ENCODE data around the gene NTMT2. TPM values are rescaled to one million over a fixed set of nuclear protein-coding genes. Genes with fewer than 3 reads are reported as not detected.
"Not testable (repeated sequence)": the region's sequence is repeated elsewhere in the genome, so short reads cannot be mapped to it uniquely, and the experiment has no call there.

Gene NTMT2
- total and polyA plus RNA-seq, 2 experiments from 2014 or later: not detected

DNA sequence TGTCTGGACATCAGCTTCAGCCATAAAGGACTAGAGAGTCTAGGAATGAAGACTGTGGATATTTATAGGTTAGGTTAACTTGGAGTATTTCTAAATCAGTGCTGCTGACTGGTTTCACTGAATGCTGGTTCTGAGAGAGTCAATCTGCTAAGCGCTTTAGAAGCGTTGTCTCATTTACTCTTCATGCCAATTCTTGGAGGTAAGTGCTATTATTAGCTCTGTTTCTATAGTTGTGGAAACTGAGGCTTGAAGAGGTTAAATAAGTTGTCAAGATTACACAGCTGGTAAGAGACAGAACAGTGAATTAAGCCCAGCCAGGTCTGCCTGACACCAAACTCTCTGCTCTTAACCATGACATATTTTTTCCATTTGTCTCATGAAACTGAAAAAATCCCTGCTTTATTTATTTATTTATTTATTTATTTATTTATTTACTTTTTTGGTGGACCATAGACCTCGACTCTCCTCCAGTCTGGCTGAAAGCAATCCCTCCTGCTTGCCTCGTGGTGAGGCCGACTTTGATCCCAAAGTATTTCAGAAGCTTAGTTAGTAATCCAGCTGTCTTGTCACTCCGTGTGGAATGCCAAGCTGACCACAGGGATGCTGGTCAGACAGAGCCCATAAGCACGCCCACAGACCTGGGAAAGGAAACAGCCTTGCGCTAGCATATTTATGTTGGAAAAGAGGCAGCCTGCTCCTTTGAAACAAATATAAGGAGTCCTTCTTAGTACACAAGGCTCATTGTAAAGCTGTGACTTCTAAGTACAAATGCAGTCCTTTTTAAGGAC, 16.9 kb downstream of the NTMT2 start:
- Histone ChIP-seq H3K9me3 (ENCODE audit: low read depth) (peaks cover 3% of the 10 kb centered on the region), H3K79me2 (ENCODE audit: insufficient read depth) (no peaks in the 10 kb centered on the region), H3K9me2 (ENCODE audit: insufficient read depth) (no peaks in the 10 kb centered on the region), H3K9ac (peak overlapping the region; percentile 30; the same call in 1 of the 2 replicates), H3K4me2 (ENCODE audit: unreplicated experiment) (peak overlapping the region; percentile 77), H4K20me1 (ENCODE audit: insufficient read depth) (no peaks in the 10 kb centered on the region), H3K4me1 (ENCODE audit: insufficient read depth) (peaks cover 13% of the 10 kb centered on the region), H3K27me3 (replicated peaks; ENCODE audit: insufficient read depth) (no peaks in the 10 kb centered on the region), H3K36me3 (ENCODE audit: low read depth) (no peaks in the 10 kb centered on the region), H3K27ac (peak overlapping the region; percentile 42), H3F3A (ENCODE audit: insufficient read depth) (0 out of 2 replicates have a peak, but pooled peaks cover 4% of the 10 kb centered on the region), H3K4me3 (peak overlapping the region; percentile 26; the same call in 1 of the 2 replicates), H2AFZ (peak overlapping the region; percentile 68)
- WGBS, 2 experiments (ENCODE audit: low coverage in 1 of 2, low lambda C conversion rate in 2 of 2, missing lambda C conversion rate in 2 of 2): 24 to 26% methylated on average over 8 of the region's 8 CpGs
- TF ChIP-seq EZH2 (IDR thresholded peaks at IDR 0.05; ENCODE audit: insufficient read depth, poor library complexity, severe bottlenecking) (no peak), EZH2phosphoT487 (IDR thresholded peaks at IDR 0.05; ENCODE audit: insufficient read depth, low read depth) (no peak)
- peak; percentile 98 for DNase-seq
- in situ Hi-C loops (cut with MboI): no loop called here

DNA sequence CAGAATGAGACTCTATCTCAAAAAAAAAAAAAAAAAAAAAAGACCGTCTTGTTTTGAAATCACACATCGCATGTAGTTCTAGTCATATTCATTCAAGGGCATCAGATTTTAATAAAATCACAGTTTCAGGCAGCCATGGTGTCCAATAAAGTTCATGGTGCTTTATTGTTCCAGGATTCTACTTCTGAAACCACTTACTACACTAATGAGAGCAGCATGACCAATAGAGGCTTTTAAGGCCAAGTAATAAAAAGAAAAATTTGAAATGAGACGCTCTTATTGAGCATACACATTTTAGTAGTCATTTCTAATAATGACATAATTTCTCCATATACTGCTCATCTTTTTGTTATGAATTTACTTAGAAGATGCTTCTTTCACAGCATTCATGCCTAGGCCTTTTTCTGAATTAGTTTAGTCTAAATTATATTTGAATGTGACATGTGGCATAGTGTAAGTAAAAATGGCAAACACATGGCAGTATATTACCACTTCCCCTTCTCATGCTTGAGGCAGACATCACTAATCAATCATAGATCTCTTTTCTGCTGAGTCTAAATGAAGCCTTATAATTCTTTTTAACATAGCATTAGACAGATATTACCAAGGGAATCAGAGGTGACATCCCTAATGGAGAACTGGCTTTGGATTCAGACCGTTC, 18.5 kb downstream of the NTMT2 start:
- 60 to 65% methylated on average over 4 of the region's 4 CpGs for WGBS, 2 experiments (ENCODE audit: low coverage in 1 of 2, low lambda C conversion rate in 2 of 2, missing lambda C conversion rate in 2 of 2)
- Histone ChIP-seq H3K27me3 (replicated peaks; ENCODE audit: insufficient read depth) (no peaks in the 10 kb centered on the region), H3K36me3 (ENCODE audit: low read depth) (no peaks in the 10 kb centered on the region), H4K20me1 (ENCODE audit: insufficient read depth) (no peaks in the 10 kb centered on the region), H3K9me3 (ENCODE audit: low read depth) (peaks cover 3% of the 10 kb centered on the region), H3K27ac (no peak overlapping the region), H3K4me1 (ENCODE audit: insufficient read depth) (peaks cover 22% of the 10 kb centered on the region), H3F3A (ENCODE audit: insufficient read depth) (0 out of 2 replicates have a peak, but pooled peaks cover 4% of the 10 kb centered on the region), H3K79me2 (ENCODE audit: insufficient read depth) (no peaks in the 10 kb centered on the region), H3K4me3 (no peak overlapping the region), H3K9ac (no peak overlapping the region), H3K9me2 (ENCODE audit: insufficient read depth) (no peaks in the 10 kb centered on the region), H3K4me2 (ENCODE audit: unreplicated experiment) (no peak overlapping the region), H2AFZ (no peak overlapping the region)
- TF ChIP-seq EZH2phosphoT487 (IDR thresholded peaks at IDR 0.05; ENCODE audit: insufficient read depth, low read depth) (no peak), EZH2 (IDR thresholded peaks at IDR 0.05; ENCODE audit: insufficient read depth, poor library complexity, severe bottlenecking) (no peak)
- DNase-seq: no peak
- in situ Hi-C loops (cut with MboI): no loop called here

DNA sequence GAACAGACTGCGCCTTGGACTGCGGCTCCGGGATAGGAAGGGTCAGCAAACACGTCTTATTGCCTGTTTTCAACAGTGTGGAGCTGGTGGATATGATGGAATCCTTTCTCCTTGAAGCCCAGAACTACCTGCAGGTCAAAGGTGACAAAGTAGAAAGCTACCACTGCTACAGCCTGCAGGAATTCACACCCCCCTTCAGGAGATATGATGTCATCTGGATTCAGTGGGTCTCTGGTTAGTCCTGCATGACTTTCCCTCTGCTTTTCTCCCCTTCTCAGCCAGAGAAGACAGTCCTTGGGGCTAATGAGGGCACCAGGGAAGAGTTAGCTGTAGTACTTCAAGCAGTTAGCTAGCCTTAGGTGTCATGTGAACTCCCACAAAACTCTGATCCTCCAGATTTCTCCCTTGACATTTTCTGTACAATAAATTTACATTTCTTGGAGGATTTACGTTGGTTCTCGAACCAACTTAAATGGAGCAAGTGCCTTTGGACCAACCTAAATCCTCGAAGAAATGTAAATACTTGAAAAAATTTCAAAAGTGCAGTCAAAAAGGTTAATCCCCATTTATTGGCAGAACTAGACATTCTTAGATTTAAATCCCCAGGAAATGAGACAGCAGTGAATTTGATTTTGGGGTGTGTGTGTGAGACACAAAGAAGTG, 20.9 kb downstream of the NTMT2 start:
- Histone ChIP-seq H3K9me3 (ENCODE audit: low read depth) (no peaks in the 10 kb centered on the region), H3K4me2 (ENCODE audit: unreplicated experiment) (no peak overlapping the region), H3F3A (ENCODE audit: insufficient read depth) (0 out of 2 replicates have a peak, but pooled peaks cover 4% of the 10 kb centered on the region), H3K27ac (no peak overlapping the region), H3K36me3 (ENCODE audit: low read depth) (no peaks in the 10 kb centered on the region), H3K4me1 (ENCODE audit: insufficient read depth) (peaks cover 22% of the 10 kb centered on the region), H4K20me1 (ENCODE audit: insufficient read depth) (no peaks in the 10 kb centered on the region), H3K79me2 (ENCODE audit: insufficient read depth) (no peaks in the 10 kb centered on the region), H3K9ac (no peak overlapping the region), H3K9me2 (ENCODE audit: insufficient read depth) (no peaks in the 10 kb centered on the region), H2AFZ (no peak overlapping the region), H3K4me3 (no peak overlapping the region), H3K27me3 (replicated peaks; ENCODE audit: insufficient read depth) (no peaks in the 10 kb centered on the region)
- WGBS, 2 experiments (ENCODE audit: low coverage in 1 of 2, low lambda C conversion rate in 2 of 2, missing lambda C conversion rate in 2 of 2): 91 to 94% methylated on average over 7 of the region's 7 CpGs
- DNase-seq: no peak
- in situ Hi-C loops (cut with MboI): no loop called here
- TF ChIP-seq EZH2 (IDR thresholded peaks at IDR 0.05; ENCODE audit: insufficient read depth, poor library complexity, severe bottlenecking) (no peak), EZH2phosphoT487 (IDR thresholded peaks at IDR 0.05; ENCODE audit: insufficient read depth, low read depth) (no peak)

DNA sequence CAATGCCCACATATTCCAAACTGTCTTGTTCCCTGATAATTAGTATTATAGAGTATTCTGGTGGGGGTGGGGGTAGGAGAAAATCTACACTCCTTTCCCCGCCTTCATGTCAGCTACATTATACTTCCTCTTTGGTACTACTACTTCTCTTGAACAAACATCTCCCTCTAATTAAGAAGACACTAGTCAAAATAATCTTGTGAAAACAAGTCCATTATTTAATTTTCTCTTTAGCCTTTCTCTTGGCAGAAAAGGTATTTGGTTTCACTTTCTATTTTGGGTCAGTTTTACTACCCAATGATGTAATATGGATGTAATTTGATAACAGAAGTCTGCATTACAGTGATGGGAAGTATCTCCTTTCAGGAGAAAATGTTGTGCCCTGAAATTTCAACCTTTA, 22.5 kb downstream of the NTMT2 start:
- H3K79me2 ChIP-seq (ENCODE audit: insufficient read depth): no peaks in the 10 kb centered on the region
- H3K27ac ChIP-seq: no peak overlapping the region
- H3K9me2 ChIP-seq (ENCODE audit: insufficient read depth): no peaks in the 10 kb centered on the region
- H2AFZ ChIP-seq: peak overlapping the region; percentile 78
- in situ Hi-C loops (cut with MboI): no loop called here
- no peaks in the 10 kb centered on the region for H3K27me3 ChIP-seq (replicated peaks; ENCODE audit: insufficient read depth)
- peak overlapping the region; percentile 48; the same call in 1 of the 2 replicates for H3K4me3 ChIP-seq
- WGBS, 2 experiments (ENCODE audit: low coverage in 1 of 2, low lambda C conversion rate in 2 of 2, missing lambda C conversion rate in 2 of 2): 100% methylated on average over 1 of the region's 1 CpG
- no peaks in the 10 kb centered on the region for H3K9me3 ChIP-seq (ENCODE audit: low read depth)
- H3F3A ChIP-seq (ENCODE audit: insufficient read depth): 0 out of 2 replicates have a peak, but pooled peaks cover 1% of the 10 kb centered on the region
- peak; percentile 55 for DNase-seq
- H4K20me1 ChIP-seq (ENCODE audit: insufficient read depth): no peaks in the 10 kb centered on the region
- peak overlapping the region; percentile 45; the same call in 1 of the 2 replicates for H3K9ac ChIP-seq
- H3K36me3 ChIP-seq (ENCODE audit: low read depth): no peaks in the 10 kb centered on the region
- peak overlapping the region; percentile 60 for H3K4me2 ChIP-seq (ENCODE audit: unreplicated experiment)
- no peak for TF ChIP-seq EZH2 (IDR thresholded peaks at IDR 0.05; ENCODE audit: insufficient read depth, poor library complexity, severe bottlenecking)
- TF ChIP-seq EZH2phosphoT487 (IDR thresholded peaks at IDR 0.05; ENCODE audit: insufficient read depth, low read depth): no peak
- peaks cover 12% of the 10 kb centered on the region for H3K4me1 ChIP-seq (ENCODE audit: insufficient read depth)

DNA sequence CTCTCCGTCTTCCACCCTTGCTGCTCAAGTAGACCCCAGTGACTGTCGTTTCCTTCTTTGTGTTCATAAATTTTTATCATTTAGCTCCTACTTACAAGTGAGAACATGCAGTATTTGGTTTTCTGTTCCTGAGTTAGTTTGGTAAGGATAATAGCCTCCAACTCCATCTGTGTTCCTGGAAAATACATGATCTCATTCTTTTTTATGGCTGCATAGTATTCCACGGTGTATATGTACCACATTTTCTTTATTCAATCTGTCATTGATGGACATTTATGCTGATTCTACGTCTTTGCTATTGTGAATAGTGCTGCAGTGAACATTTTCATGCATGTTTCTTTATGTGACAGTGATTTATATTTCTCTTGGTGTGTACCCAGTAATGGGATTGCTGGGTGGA, 24.8 kb downstream of the NTMT2 start:
- in situ Hi-C loops (cut with MboI); H3K9me2 ChIP-seq (ENCODE audit: insufficient read depth); H3K4me1 ChIP-seq (ENCODE audit: insufficient read depth); H3K79me2 ChIP-seq (ENCODE audit: insufficient read depth); H2AFZ ChIP-seq; H4K20me1 ChIP-seq (ENCODE audit: insufficient read depth); H3K27me3 ChIP-seq (replicated peaks; ENCODE audit: insufficient read depth); DNase-seq; H3K4me3 ChIP-seq; H3K9ac ChIP-seq; H3K9me3 ChIP-seq (ENCODE audit: low read depth); H3F3A ChIP-seq (ENCODE audit: insufficient read depth); H3K27ac ChIP-seq; H3K36me3 ChIP-seq (ENCODE audit: low read depth); H3K4me2 ChIP-seq (ENCODE audit: unreplicated experiment): not testable (repeated sequence)
- WGBS, 2 experiments (ENCODE audit: low coverage in 1 of 2, low lambda C conversion rate in 2 of 2, missing lambda C conversion rate in 2 of 2): 55 to 66% methylated on average over 4 of the region's 4 CpGs
